ENCODE measurements around the gene DLGAP5.
A peak's percentile ranks its signal among the peaks of the same experiment; 100 is the strongest.

DNA sequence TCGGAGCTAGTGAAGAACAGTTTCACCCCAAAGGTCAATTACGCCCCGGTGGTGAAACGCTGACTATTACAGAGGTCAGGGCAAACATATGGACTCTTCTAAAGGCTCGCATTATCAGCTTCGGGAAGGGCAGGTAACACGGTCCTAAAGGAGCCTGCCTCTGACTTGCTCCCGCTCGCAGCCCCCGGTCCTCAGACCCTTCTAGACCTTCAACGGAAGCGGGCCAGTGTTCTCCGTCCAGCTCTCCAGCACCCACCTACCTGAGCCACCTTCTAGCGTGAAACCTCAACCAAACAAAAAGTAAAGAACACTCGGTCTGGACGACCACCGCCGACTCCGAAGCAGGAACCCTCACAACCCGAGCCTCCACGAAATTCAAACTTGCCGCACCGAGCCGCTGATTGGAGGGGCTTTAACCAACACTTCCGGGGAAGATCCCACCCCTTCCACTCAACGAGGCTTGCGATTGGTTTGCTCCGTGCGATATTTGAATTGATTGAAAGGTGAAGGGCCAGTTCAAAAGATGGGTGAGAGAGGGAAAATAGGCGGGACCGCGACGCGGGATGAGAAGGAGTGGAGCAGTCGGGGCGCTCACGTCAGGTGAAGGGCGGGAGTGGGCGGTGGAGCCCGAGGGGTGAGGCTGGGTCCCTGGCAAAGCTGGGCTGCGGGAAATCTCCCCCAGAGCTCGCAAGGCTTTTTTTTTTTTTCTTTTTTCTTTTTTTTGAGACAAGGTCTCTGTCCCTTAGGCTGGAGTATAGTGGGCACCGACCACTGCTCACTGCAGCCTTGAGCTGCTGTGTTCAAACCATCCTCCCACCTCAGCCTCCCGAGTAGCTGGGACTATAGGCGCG lies at the start of gene DLGAP5:
- TF ChIP-seq, protein P1, sequence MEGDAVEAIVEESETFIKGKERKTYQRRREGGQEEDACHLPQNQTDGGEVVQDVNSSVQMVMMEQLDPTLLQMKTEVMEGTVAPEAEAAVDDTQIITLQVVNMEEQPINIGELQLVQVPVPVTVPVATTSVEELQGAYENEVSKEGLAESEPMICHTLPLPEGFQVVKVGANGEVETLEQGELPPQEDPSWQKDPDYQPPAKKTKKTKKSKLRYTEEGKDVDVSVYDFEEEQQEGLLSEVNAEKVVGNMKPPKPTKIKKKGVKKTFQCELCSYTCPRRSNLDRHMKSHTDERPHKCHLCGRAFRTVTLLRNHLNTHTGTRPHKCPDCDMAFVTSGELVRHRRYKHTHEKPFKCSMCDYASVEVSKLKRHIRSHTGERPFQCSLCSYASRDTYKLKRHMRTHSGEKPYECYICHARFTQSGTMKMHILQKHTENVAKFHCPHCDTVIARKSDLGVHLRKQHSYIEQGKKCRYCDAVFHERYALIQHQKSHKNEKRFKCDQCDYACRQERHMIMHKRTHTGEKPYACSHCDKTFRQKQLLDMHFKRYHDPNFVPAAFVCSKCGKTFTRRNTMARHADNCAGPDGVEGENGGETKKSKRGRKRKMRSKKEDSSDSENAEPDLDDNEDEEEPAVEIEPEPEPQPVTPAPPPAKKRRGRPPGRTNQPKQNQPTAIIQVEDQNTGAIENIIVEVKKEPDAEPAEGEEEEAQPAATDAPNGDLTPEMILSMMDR (IDR thresholded peaks at IDR 0.05): no peak
- TF ChIP-seq EP300 (IDR thresholded peaks at IDR 0.05; ENCODE audit: low read depth): no peak
- TF ChIP-seq POLR2A (IDR thresholded peaks at IDR 0.05): peak; percentile 70
- peak; percentile 63 to 78 (median 72) for TF ChIP-seq POLR2AphosphoS5 (IDR thresholded peaks at IDR 0.05)
